IMR-90 (cell line): ENCODE results near the gene ROCK1.

Experiments used
- CHD1 ChIP-seq: IDR thresholded peaks from 2 replicates; pipeline ENCODE4 v1.6.1; 2012; ENCODE audit warnings: low read depth, low read length, improper control_type of control experiment
- POLR2A ChIP-seq: IDR thresholded peaks from 2 replicates; pipeline ENCODE4 v1.6.1; 2012; ENCODE audit warnings: mild to moderate bottlenecking, low read depth, low read length
- SMC3 ChIP-seq: fragments of 150-350 bp; IDR thresholded peaks from 2 replicates; pipeline ENCODE4 v1.6.1; 2016; ENCODE audit warnings: low read depth, mild to moderate bottlenecking, antibody characterized with exemption, low read length, moderate library complexity
- TF ChIP-seq, protein P1 (sequence below): conservative IDR thresholded peaks from 2 replicates; pipeline ENCODE4 v1.5.1; 2012; ENCODE audit warnings: mild to moderate bottlenecking, low read depth, low read length, improper control_type of control experiment

DNA sequence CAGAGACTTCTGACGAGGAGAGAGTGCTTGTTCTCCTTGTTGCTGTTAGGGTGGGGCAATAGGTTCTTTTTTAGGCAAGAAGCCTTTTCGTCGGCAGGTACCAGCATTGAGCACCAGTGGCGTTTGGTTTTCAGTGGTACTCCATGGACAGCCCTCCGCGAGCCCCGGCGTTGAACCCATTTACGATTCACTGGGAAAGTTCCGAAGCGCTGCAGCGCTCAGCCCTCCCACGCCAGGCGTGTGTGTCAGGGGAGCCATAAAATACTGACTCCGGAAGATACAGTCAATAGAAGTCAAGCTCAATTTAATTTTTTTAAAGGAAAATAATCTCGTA, 494 bp upstream of the ROCK1 start:
- TF ChIP-seq POLR2A (no peak), CHD1 (no peak), SMC3 (no peak)
- TF ChIP-seq, protein P1, sequence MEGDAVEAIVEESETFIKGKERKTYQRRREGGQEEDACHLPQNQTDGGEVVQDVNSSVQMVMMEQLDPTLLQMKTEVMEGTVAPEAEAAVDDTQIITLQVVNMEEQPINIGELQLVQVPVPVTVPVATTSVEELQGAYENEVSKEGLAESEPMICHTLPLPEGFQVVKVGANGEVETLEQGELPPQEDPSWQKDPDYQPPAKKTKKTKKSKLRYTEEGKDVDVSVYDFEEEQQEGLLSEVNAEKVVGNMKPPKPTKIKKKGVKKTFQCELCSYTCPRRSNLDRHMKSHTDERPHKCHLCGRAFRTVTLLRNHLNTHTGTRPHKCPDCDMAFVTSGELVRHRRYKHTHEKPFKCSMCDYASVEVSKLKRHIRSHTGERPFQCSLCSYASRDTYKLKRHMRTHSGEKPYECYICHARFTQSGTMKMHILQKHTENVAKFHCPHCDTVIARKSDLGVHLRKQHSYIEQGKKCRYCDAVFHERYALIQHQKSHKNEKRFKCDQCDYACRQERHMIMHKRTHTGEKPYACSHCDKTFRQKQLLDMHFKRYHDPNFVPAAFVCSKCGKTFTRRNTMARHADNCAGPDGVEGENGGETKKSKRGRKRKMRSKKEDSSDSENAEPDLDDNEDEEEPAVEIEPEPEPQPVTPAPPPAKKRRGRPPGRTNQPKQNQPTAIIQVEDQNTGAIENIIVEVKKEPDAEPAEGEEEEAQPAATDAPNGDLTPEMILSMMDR: no peak
